ENCODE results near the gene KCNK3. TPM values are rescaled to one million over a fixed set of nuclear protein-coding genes. Genes with fewer than 3 reads are reported as not detected.

Gene KCNK3
- polyA plus RNA-seq, 1 donor (not counting 4 experiments of a cell fraction or from before 2014, with no cell fraction given) = not detected

GRCh38 chr2:26739514-26739913, 47.0 kb downstream of the KCNK3 start:
- H3K27me3 ChIP-seq (ENCODE audit: control insufficient read depth, extremely low read depth, insufficient read depth, low read length) = no peaks in the 10 kb centered on the region
- dilution Hi-C loops (cut with MboI; ENCODE audit: extremely low pct_ligation_motif_present, low sequenced_read_pairs) = no loop called here

GRCh38 chr2:26740346-26740745, 47.8 kb downstream of the KCNK3 start:
- Histone ChIP-seq H3K27me3 (ENCODE audit: control insufficient read depth, extremely low read depth, insufficient read depth, low read length) (no peaks in the 10 kb centered on the region), H3K9ac (ENCODE audit: control insufficient read depth, extremely low read depth, insufficient read depth, low read length) (no peak overlapping the region), H3K9me3 (ENCODE audit: control insufficient read depth, low read depth, low read length) (no peaks in the 10 kb centered on the region), H3K9me1 (ENCODE audit: control insufficient read depth, extremely low read depth, insufficient read depth, low read length) (no peaks in the 10 kb centered on the region), H3K4me1 (ENCODE audit: control insufficient read depth, extremely low read depth, insufficient read depth, low read length) (no peaks in the 10 kb centered on the region), H4K20me1 (ENCODE audit: control insufficient read depth, extremely low read depth, insufficient read depth, low read length) (no peaks in the 10 kb centered on the region), H2AFZ (ENCODE audit: control insufficient read depth, low read length) (no peak overlapping the region), H3K4me3 (ENCODE audit: control insufficient read depth in 2 of 3, extremely low read depth in 1 of 3, insufficient read depth in 2 of 3, low read depth in 1 of 3, low read length in 3 of 3) (no peak overlapping the region), H3K79me2 (ENCODE audit: control insufficient read depth, insufficient read depth, low read length) (no peaks in the 10 kb centered on the region), H3K4me2 (ENCODE audit: control insufficient read depth, extremely low read depth, insufficient read depth, low read depth, low read length) (no peak overlapping the region), H3K36me3 (ENCODE audit: control insufficient read depth in 2 of 2, extremely low read depth in 1 of 2, insufficient read depth in 2 of 2, low read length in 2 of 2) (no peaks in the 10 kb centered on the region), H3K27ac (ENCODE audit: control insufficient read depth, insufficient read depth, low read length) (no peak overlapping the region)
- dilution Hi-C loops (cut with MboI; ENCODE audit: extremely low pct_ligation_motif_present, low sequenced_read_pairs) = no loop called here
- TF ChIP-seq EZH2 (IDR thresholded peaks at IDR 0.05; ENCODE audit: low read length) (no peak), CTCF (optimal IDR thresholded peaks at IDR 0.05 in 1 of 3, IDR thresholded peaks at IDR 0.05 in 1 of 3, conservative IDR thresholded peaks at IDR 0.05 in 1 of 3; ENCODE audit: extremely low read depth in 1 of 3, insufficient read depth in 2 of 3, low read length in 3 of 3) (no peak)
- no peak for FAIRE-seq
- no peak for DNase-seq (ENCODE audit: low read depth, low spot score)

More at GRCh38 chr2:26739514-26739913, 47.0 kb downstream of the KCNK3 start:
- Histone ChIP-seq H4K20me1 (ENCODE audit: control insufficient read depth, extremely low read depth, insufficient read depth, low read length) (no peaks in the 10 kb centered on the region), H2AFZ (ENCODE audit: control insufficient read depth, low read length) (no peak overlapping the region), H3K79me2 (ENCODE audit: control insufficient read depth, insufficient read depth, low read length) (no peaks in the 10 kb centered on the region), H3K4me3 (ENCODE audit: control insufficient read depth in 2 of 3, extremely low read depth in 1 of 3, insufficient read depth in 2 of 3, low read depth in 1 of 3, low read length in 3 of 3) (no peak overlapping the region), H3K36me3 (ENCODE audit: control insufficient read depth in 2 of 2, extremely low read depth in 1 of 2, insufficient read depth in 2 of 2, low read length in 2 of 2) (no peaks in the 10 kb centered on the region), H3K4me1 (ENCODE audit: control insufficient read depth, extremely low read depth, insufficient read depth, low read length) (no peaks in the 10 kb centered on the region), H3K9me3 (ENCODE audit: control insufficient read depth, low read depth, low read length) (no peaks in the 10 kb centered on the region), H3K9me1 (ENCODE audit: control insufficient read depth, extremely low read depth, insufficient read depth, low read length) (no peaks in the 10 kb centered on the region), H3K4me2 (ENCODE audit: control insufficient read depth, extremely low read depth, insufficient read depth, low read depth, low read length) (no peak overlapping the region), H3K27ac (ENCODE audit: control insufficient read depth, insufficient read depth, low read length) (no peak overlapping the region), H3K9ac (ENCODE audit: control insufficient read depth, extremely low read depth, insufficient read depth, low read length) (no peak overlapping the region)
- TF ChIP-seq CTCF (optimal IDR thresholded peaks at IDR 0.05 in 1 of 3, IDR thresholded peaks at IDR 0.05 in 1 of 3, conservative IDR thresholded peaks at IDR 0.05 in 1 of 3; ENCODE audit: extremely low read depth in 1 of 3, insufficient read depth in 2 of 3, low read length in 3 of 3) = no peak
- TF ChIP-seq EZH2 (IDR thresholded peaks at IDR 0.05; ENCODE audit: low read length) = no peak
- DNase-seq (ENCODE audit: low read depth, low spot score) (no peak), FAIRE-seq (no peak)
